ENCODE data around the gene CRTC2. TPM values are rescaled to one million over a fixed set of nuclear protein-coding genes. Genes with fewer than 3 reads are reported as not detected.

Gene CRTC2
- total and polyA plus RNA-seq, 2 donors (not counting 1 experiment from before 2014, with no cell fraction given): 2.6 to 7.1 TPM

- Histone ChIP-seq H3K79me2 (ENCODE audit: control insufficient read depth, insufficient read depth, low read length) (peaks cover 7% of the 10 kb centered on the region), H3K9ac (ENCODE audit: insufficient read depth, low read length) (peak within 1 kb of the TSS; percentile 75), H3K36me3 (ENCODE audit: control insufficient read depth, insufficient read depth, low read length) (no peaks in the 10 kb centered on the region), H3K9me3 (ENCODE audit: control insufficient read depth, insufficient read depth, low read depth, low read length) (no peaks in the 10 kb centered on the region), H3K27me3 (ENCODE audit: control insufficient read depth, insufficient read depth, low read length) (no peaks in the 10 kb centered on the region), H3K27ac (ENCODE audit: insufficient read depth, low read length) (peak within 1 kb of the TSS; percentile 80), H3K4me1 (ENCODE audit: control insufficient read depth, extremely low read depth, insufficient read depth, low read length) (peaks cover 13% of the 10 kb centered on the region), H2AFZ (ENCODE audit: low read length) (peak within 1 kb of the TSS; percentile 92), H3K4me2 (ENCODE audit: extremely low read depth, insufficient read depth, low read length) (peak within 1 kb of the TSS; percentile 99), H3K4me3 (replicated peaks in 1 of 4; ENCODE audit: control extremely low read depth in 1 of 4, insufficient read depth in 1 of 4, low read depth in 3 of 4, low read length in 4 of 4) (peak within 1 kb of the TSS; percentile 62 to 90 (median 81)), H4K20me1 (ENCODE audit: control insufficient read depth, extremely low read depth, insufficient read depth, low read length) (no peaks in the 10 kb centered on the region)
- peak; percentile 99 to 100 for DNase-seq (ENCODE audit: low read depth in 2 of 2)
- TF ChIP-seq EZH2 (IDR thresholded peaks at IDR 0.05; ENCODE audit: low read length, missing control alignments) (no peak), CTCF (conservative IDR thresholded peaks at IDR 0.05 in 1 of 2, IDR thresholded peaks at IDR 0.05 in 1 of 2; ENCODE audit: low read depth in 1 of 2, low read length in 2 of 2) (peak; percentile 29 to 55)
These were observed 8.9 kb upstream of the CRTC2 start, which contains the start of gene CREB3L4 for GRCh38 chr1:153967107-153967999. CREB3L4 (plus strand) TSS chr1:153967902; CDS start chr1:153968526, 624 bp downstream.

- no peaks in the 10 kb centered on the region for H3K9me3 ChIP-seq (ENCODE audit: control insufficient read depth, insufficient read depth, low read depth, low read length)
- H2AFZ ChIP-seq (ENCODE audit: low read length): peak overlapping the region; percentile 75
- peaks cover 4% of the 10 kb centered on the region for H3K36me3 ChIP-seq (ENCODE audit: control insufficient read depth, insufficient read depth, low read length)
- H3K9ac ChIP-seq (ENCODE audit: insufficient read depth, low read length): peak overlapping the region; percentile 88
- DNase-seq (ENCODE audit: low read depth in 2 of 2): peak in 1 of 2 donors; percentile 72
- TF ChIP-seq EZH2 (IDR thresholded peaks at IDR 0.05; ENCODE audit: low read length, missing control alignments) (no peak), CTCF (conservative IDR thresholded peaks at IDR 0.05 in 1 of 2, IDR thresholded peaks at IDR 0.05 in 1 of 2; ENCODE audit: low read depth in 1 of 2, low read length in 2 of 2) (no peak)
- peaks cover 12% of the 10 kb centered on the region for H3K79me2 ChIP-seq (ENCODE audit: control insufficient read depth, insufficient read depth, low read length)
- peaks cover 20% of the 10 kb centered on the region for H3K4me1 ChIP-seq (ENCODE audit: control insufficient read depth, extremely low read depth, insufficient read depth, low read length)
- H3K27ac ChIP-seq (ENCODE audit: insufficient read depth, low read length): peak overlapping the region; percentile 91
- H3K4me2 ChIP-seq (ENCODE audit: extremely low read depth, insufficient read depth, low read length): peak overlapping the region; percentile 99
- no peaks in the 10 kb centered on the region for H3K27me3 ChIP-seq (ENCODE audit: control insufficient read depth, insufficient read depth, low read length)
- peak overlapping the region; percentile 72 to 88 (median 78) for H3K4me3 ChIP-seq (replicated peaks in 1 of 4; ENCODE audit: control extremely low read depth in 1 of 4, insufficient read depth in 1 of 4, low read depth in 3 of 4, low read length in 4 of 4)
- no peaks in the 10 kb centered on the region for H4K20me1 ChIP-seq (ENCODE audit: control insufficient read depth, extremely low read depth, insufficient read depth, low read length)
These were observed 5.5 kb upstream of the CRTC2 start for GRCh38 chr1:153963850-153964331.

Data from fibroblast of lung (primary cell).